Stimulated activated CD8-positive, alpha-beta memory T cell treated with anti-CD3 and anti-CD28 coated beads, Interleukin-7, amount 100 ng/mL, for 24 hours (primary cell): ENCODE data around the gene MPV17L2.
A peak's percentile ranks its signal among the peaks of the same experiment; 100 is the strongest.

Experiments used
- DNase-seq: peaks from one replicate; pipeline ENCODE4 v3.0.0-alpha.2; 2020; ENCODE audit warnings: low read depth

MPV17L2 gene

GRCh38 chr19:18218600-18218999, 25.6 kb downstream of the MPV17L2 start:
- DNase-seq = no peak

GRCh38 chr19:18219911-18220631, 27.1 kb downstream of the MPV17L2 start:
- DNase-seq = no peak

- no peak for DNase-seq
Observed at GRCh38 chr19:18220632-18221275, 27.7 kb downstream of the MPV17L2 start.

- DNase-seq = no peak
Observed at GRCh38 chr19:18221815-18222725, 29.1 kb downstream of the MPV17L2 start.

DNA sequence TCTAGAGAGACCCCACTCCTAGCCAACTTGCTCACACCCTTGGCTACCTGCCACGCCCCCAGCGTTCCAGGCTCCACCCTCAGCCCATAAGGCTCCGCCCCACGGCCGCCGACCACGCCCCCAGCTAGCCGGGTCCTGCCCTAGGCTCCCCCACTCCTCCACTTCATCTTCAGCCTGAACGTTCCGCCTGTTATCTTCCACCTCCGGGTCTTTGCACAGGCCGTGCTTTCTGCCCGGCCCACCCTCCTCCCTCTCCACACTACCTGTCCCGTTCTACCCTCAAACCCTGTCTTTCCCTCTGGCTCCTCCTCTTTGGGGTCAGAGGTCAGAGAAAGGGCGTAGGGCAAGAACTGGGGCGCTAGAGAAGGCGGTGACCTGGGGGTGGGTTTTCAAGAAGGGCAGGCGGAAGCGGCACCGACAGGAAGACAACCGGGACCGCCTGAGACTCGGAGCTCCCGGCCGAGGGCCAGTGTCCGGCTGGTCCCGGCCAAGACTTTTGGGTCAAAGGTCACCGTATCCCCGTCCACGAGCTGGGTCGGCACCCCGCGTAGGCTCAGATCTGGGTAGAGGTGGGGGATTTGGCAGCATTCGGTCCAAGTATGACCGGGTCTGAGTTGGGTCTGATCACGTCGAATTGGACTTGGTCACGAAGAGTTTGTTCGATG, 31.0 kb downstream of the MPV17L2 start:
- DNase-seq = no peak

GRCh38 chr19:18224525-18225354, 31.7 kb downstream of the MPV17L2 start:
- peak; percentile 84 for DNase-seq

- no peak for DNase-seq
Observed at GRCh38 chr19:18225355-18225701, 32.3 kb downstream of the MPV17L2 start.

DNA sequence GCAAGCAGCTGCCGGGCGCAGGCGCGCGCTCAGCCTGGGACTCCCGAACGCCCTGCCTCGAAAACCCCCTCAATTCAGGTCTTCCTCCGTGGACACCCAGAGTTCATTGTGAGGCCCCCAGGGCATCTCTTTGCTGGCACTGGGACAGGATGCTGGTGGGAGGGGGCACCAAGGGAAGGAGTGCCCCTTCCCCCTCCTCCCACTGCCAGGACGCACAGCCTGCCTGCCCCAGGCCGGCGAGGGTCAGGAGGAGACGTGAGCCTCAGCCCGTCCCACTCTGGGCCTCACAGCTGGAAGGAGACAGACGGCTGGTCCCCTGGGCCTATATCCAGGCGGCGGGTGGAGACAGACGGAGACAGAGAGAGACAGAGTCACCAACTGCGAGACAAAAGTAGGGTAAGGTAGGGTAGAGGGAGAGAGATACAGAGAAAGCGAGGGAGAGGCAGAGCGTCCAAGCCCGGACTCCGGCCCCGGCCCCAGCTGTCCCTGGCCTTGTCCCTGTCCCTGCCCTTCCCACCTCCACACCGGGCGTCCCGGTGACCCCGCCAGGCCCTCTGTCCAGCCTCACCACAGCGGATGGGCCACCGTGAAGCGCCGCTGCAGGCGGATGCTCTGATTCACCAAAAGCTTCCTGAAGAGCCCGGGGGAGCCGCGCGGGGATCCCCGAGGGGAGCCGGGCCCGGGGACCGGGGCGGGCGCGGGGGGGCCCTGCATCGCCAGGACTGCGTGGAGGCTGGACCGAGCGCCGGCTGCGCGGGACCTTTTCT, 32.9 kb downstream of the MPV17L2 start, which contains the start of gene PDE4C:
PDE4C (minus strand) TSS at position 737 of the 767 bp plus-strand sequence; CDS start at position 714, 23 bp downstream.
- DNase-seq = no peak

DNA sequence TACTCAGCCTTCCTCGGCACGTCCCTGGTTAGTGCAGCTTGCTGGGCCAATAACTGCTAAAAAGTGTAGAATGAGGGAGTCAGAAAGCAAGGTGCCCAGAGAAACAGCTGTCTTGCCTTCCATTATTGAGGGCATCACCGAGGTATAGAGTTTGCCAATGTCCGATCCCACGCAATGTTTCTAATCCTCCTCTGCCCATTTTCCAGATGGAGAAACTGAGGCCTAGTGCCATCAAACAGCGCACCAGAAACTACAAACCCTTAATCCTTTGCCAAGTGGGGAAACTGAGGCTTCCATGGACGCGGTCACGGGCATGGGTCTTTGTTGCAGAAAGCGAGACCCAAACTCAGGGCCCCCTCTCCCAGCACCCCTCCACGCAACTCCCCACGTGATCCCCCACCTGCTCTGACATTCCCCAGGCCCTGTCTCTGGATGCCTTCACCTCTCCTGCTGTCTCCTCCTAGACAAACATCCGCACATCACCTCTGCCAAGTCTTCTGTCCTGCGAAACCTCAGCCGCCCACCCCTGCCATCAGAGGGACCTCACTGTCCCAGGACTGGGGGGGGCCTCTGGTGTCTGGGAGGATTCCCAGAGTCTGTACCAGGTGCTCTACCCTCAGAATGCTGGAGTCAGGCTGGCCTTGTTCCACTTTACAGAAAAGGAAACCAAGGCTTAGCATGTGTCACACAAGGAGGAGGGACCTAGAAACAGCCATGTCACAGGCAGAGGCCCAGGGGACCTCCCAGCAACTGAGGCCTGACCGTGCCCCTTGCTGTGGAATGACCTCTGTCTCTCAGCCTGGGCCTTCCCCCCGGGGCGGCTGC, 34.1 kb downstream of the MPV17L2 start:
- no peak for DNase-seq

- DNase-seq = no peak
Observed at GRCh38 chr19:18227781-18228271, 34.8 kb downstream of the MPV17L2 start.

GRCh38 chr19:18229474-18229873, 36.5 kb downstream of the MPV17L2 start:
- DNase-seq = no peak

GRCh38 chr19:18229915-18230314, 36.9 kb downstream of the MPV17L2 start:
- no peak for DNase-seq

- DNase-seq = no peak
Observed at GRCh38 chr19:18230941-18231734, 38.1 kb downstream of the MPV17L2 start.

DNA sequence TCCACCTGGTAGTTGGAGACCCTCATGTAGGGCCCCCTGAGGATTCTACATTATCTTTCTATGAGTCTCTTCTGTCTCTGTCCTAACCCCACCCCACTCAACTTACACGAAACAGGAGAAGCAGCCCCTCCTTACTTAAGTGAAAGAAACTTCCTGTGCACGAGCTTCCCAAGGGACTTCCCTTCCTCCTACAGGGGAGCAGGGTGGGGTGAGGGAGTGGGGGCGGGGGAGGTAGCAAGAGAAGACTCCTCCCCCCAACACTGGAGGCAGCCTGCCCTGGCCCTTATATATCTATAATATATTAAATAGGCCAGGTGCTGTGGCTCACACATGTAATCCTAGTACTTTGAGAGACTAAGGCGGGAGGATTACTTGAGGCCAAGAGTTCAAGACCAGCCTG, 38.8 kb downstream of the MPV17L2 start:
- DNase-seq = no peak

GRCh38 chr19:18232540-18233223, 39.7 kb downstream of the MPV17L2 start:
- no peak for DNase-seq

DNA sequence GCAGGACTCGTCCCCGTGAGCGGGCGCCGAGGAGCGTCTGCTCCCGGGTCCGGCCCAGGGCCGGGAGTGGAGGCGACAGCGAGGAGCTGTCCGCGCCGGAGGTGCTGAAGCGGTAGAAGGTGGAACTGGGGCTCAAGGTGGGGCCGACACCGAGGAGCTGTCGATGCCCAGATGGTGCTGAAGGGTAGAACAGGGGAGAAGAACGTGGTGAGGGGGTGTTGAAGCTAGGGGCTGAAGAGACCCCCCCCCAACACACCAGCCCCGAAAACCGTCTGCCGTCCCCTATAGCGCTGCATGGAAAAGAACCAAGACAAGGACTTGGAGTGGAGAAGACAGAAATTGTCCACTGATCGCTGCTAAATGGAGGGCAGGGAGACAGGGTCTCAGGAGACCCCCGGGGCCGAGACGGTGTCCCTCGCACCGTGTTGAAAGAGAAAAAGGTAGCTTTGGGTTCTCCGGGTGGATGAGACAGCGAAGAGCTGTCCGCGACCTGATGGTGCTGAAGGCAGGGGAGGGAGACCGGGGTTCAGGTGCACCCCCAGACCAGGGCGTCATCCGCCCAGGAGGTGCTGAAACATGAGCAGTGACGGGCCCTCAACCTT, 40.3 kb downstream of the MPV17L2 start:
- no peak for DNase-seq

DNA sequence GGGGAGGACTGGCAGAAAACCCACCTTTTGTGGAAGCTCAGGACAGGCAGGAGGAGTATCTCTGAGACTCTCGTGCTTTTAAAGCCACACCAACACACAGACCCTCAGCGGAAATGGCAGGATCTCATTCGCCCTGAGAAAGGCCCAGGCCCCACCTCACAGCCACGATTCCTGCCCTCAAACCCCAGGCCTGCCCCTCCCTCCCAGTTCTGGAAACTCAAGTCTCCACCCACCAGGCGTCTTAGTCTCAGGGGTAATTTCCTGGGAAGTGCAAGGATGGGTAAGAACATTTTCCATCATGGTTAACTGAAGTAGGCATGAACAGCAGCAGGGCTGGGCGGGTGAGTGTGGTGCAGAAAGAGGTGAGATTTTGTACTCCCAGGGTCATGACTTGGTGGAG, 41.2 kb downstream of the MPV17L2 start:
- no peak for DNase-seq

DNA sequence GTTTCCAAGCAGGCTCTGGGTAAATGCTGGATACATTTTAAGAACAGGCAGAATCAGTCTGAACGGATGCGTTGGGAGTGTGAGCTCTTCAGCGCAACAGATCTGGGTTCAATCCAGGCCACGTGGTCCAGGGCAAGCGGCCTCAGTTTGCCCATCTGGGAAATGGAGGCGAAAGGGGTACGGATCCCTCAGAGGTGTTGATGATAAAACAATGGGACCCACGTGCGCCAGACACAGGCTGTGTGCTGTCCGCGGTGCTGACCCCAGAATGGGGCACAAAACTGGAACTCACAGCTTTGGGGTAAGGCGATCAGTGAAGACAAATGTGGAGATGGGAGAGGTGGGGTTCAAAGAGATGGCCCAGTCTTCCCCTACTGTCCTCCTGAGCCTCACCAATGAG, 46.3 kb downstream of the MPV17L2 start:
- DNase-seq = no peak
